IMR-90 (cell line): Measurements from ENCODE around the gene SKAP1. TPM values are rescaled to one million over a fixed set of nuclear protein-coding genes. Genes with fewer than 3 reads are reported as not detected.
A peak's percentile ranks its signal among the peaks of the same experiment; 100 is the strongest.

Experiments
- ATAC-seq: fragments of 200-7000 bp; cut with Tn5 transposase; 2 replicates; pipeline ENCODE4 v1.9.1; 2020; ENCODE audit warnings: low read depth, mild to moderate bottlenecking, moderate library complexity
- BruUV-seq: library from RNA; stranded (reverse); fragments of 400-500 nt; replicated peaks from 2 replicates; lab custom pipeline; 2021; lab: Mats Ljungman, UMichigan
- CTCF ChIA-PET: fragments of 300-600 bp; formaldehyde crosslinking; extraction: SDS; loops from one replicate; lab custom pipeline; 2021; ENCODE audit warnings: antibody characterized with exemption; lab: Yijun Ruan, JAX
- POLR2A ChIA-PET: fragments of 300-600 bp; sonication (Branson Sonifier 250); formaldehyde crosslinking; loops from one replicate; lab custom pipeline; 2022; ENCODE audit warnings: antibody characterized with exemption; ENCODE audit not compliant: unreplicated experiment; lab: Charles Lee
- DNase-seq: peaks from one replicate; pipeline ENCODE4 v3.0.0; 2013
- H2AFZ ChIP-seq: replicated peaks from 2 replicates; pipeline ENCODE3; 2013; ENCODE audit warnings: low read length, mild to moderate bottlenecking; ENCODE audit not compliant: poor library complexity
- H2AK5ac ChIP-seq: 2 replicates; pipeline ENCODE4 v1.6.1; 2013; ENCODE audit warnings: low read depth, low read length, inconsistent platforms
- H2AK9ac ChIP-seq: replicated peaks from 2 replicates; pipeline ENCODE3; 2013; ENCODE audit warnings: mild to moderate bottlenecking, low read depth, low read length, moderate library complexity; ENCODE audit not compliant: poor library complexity
- H2BK120ac ChIP-seq: 2 replicates; pipeline ENCODE4 v1.6.1; 2013; ENCODE audit warnings: low read depth, low read length, inconsistent platforms
- H2BK15ac ChIP-seq: 3 replicates; pipeline ENCODE4 v1.6.1; 2013; ENCODE audit warnings: low read depth, low read length, inconsistent platforms
- H2BK20ac ChIP-seq: 2 replicates; pipeline ENCODE4 v1.6.1; 2013; ENCODE audit warnings: low read depth, mild to moderate bottlenecking, inconsistent platforms, low read length, moderate library complexity
- H2BK5ac ChIP-seq: 2 replicates; pipeline ENCODE4 v1.6.1; 2013; ENCODE audit warnings: mild to moderate bottlenecking, low read depth, low read length, inconsistent platforms; ENCODE audit not compliant: poor library complexity, severe bottlenecking
- H3K14ac ChIP-seq: replicated peaks from 2 replicates; pipeline ENCODE4 v1.6.1; 2013; ENCODE audit warnings: low read depth, low read length, inconsistent platforms
- H3K18ac ChIP-seq: 2 replicates; pipeline ENCODE4 v1.6.1; 2013; ENCODE audit warnings: low read depth, low read length, control low read depth
- H3K23ac ChIP-seq: 2 replicates; pipeline ENCODE4 v1.6.1; 2013; ENCODE audit warnings: low read depth, low read length, inconsistent platforms
- H3K27ac ChIP-seq: 2 replicates; pipeline ENCODE4 v1.5.1; 2013; ENCODE audit warnings: mild to moderate bottlenecking, control low read depth, low read length; ENCODE audit not compliant: insufficient read depth
- H3K27me3 ChIP-seq: 2 replicates; pipeline ENCODE4 v1.6.1; 2013; ENCODE audit warnings: low read length; ENCODE audit not compliant: control insufficient read depth, insufficient read depth
- H3K36me3 ChIP-seq: 2 replicates; pipeline ENCODE4 v1.6.1; 2013; ENCODE audit warnings: low read length, mixed read lengths; ENCODE audit not compliant: control insufficient read depth, insufficient read depth
- H3K4ac ChIP-seq: 2 replicates; pipeline ENCODE4 v1.6.1; 2013; ENCODE audit warnings: low read depth, low read length, inconsistent platforms
- H3K4me1 ChIP-seq: 2 replicates; pipeline ENCODE4 v1.6.1; 2013; ENCODE audit warnings: low read length, mixed read lengths; ENCODE audit not compliant: control insufficient read depth, insufficient read depth
- H3K4me2 ChIP-seq: 2 replicates; pipeline ENCODE4 v1.6.1; 2013; ENCODE audit warnings: low read depth, mild to moderate bottlenecking, control low read depth, low read length, moderate library complexity
- H3K4me3 ChIP-seq: 2 replicates; pipeline ENCODE4 v1.5.1; 2013; ENCODE audit warnings: low read depth, mild to moderate bottlenecking, control low read depth, low read length, moderate library complexity; ENCODE audit not compliant: insufficient read depth
- H3K56ac ChIP-seq: 2 replicates; pipeline ENCODE4 v1.6.1; 2013; ENCODE audit warnings: low read length, inconsistent platforms; ENCODE audit not compliant: insufficient read depth; ENCODE audit errors: extremely low read depth
- H3K79me1 ChIP-seq, 2 experiments: 2 replicates each; pipeline ENCODE4 v1.6.1; 2013; ENCODE audit warnings: low read length in 2 of 2, inconsistent platforms in 1 of 2, low read depth in 1 of 2
- H3K9ac ChIP-seq: 2 replicates; pipeline ENCODE4 v1.6.1; 2013; ENCODE audit warnings: low read depth, low read length, control low read depth
- H3K9me1 ChIP-seq: 2 replicates; pipeline ENCODE4 v1.6.1; 2013; ENCODE audit warnings: low read length, inconsistent platforms; ENCODE audit not compliant: insufficient read depth
- H3K9me3 ChIP-seq: 2 replicates; pipeline ENCODE4 v1.6.1; 2013; ENCODE audit warnings: low read length; ENCODE audit not compliant: control insufficient read depth, insufficient read depth
- H4K20me1 ChIP-seq: 2 replicates; pipeline ENCODE4 v1.6.1; 2013; ENCODE audit warnings: low read length, inconsistent platforms; ENCODE audit not compliant: insufficient read depth
- H4K5ac ChIP-seq: 2 replicates; pipeline ENCODE4 v1.6.1; 2013; ENCODE audit warnings: mild to moderate bottlenecking, low read depth, low read length, control low read depth
- H4K8ac ChIP-seq, 2 experiments: 2 replicates each; pipeline ENCODE4 v1.6.1; 2013; ENCODE audit warnings: low read depth in 2 of 2, low read length in 2 of 2, control low read depth in 1 of 2, inconsistent platforms in 1 of 2
- H4K91ac ChIP-seq: 2 replicates; pipeline ENCODE4 v1.6.1; 2013; ENCODE audit warnings: low read depth, low read length, inconsistent platforms; ENCODE audit not compliant: insufficient read depth
- CTCF ChIP-seq: conservative IDR thresholded peaks from 2 replicates; pipeline ENCODE4 v1.5.1; 2012; ENCODE audit warnings: mild to moderate bottlenecking, low read depth, low read length, improper control_type of control experiment
- FOS ChIP-seq: fragments of 150-350 bp; IDR thresholded peaks from 2 replicates; pipeline ENCODE4 v1.6.1; 2016; ENCODE audit warnings: low read depth, low read length
- POLR2A ChIP-seq: IDR thresholded peaks from 2 replicates; pipeline ENCODE4 v1.6.1; 2012; ENCODE audit warnings: mild to moderate bottlenecking, low read depth, low read length
- RCOR1 ChIP-seq: IDR thresholded peaks from 2 replicates; pipeline ENCODE4 v1.6.1; 2012; ENCODE audit warnings: mild to moderate bottlenecking, low read length, improper control_type of control experiment; ENCODE audit not compliant: insufficient replicate concordance
- RFX5 ChIP-seq: IDR thresholded peaks from 2 replicates; pipeline ENCODE4 v1.8.0; 2012; ENCODE audit warnings: low read depth, mild to moderate bottlenecking, low read length, moderate library complexity
- SMC3 ChIP-seq: fragments of 150-350 bp; IDR thresholded peaks from 2 replicates; pipeline ENCODE4 v1.6.1; 2016; ENCODE audit warnings: low read depth, mild to moderate bottlenecking, antibody characterized with exemption, low read length, moderate library complexity
- USF2 ChIP-seq: fragments of 150-350 bp; IDR thresholded peaks from 2 replicates; pipeline ENCODE4 v1.6.1; 2017; ENCODE audit warnings: mild to moderate bottlenecking, antibody characterized with exemption, low read length, low read depth
- WGBS, 2 experiments: methylation state at CpG; one replicate each; pipeline versions ENCODE4 v1.1.5 to v1.1.7; 2013; ENCODE audit warnings: missing lambda C conversion rate in 2 of 2; ENCODE audit not compliant: insufficient read length in 1 of 2; ENCODE audit errors: extremely low coverage in 2 of 2; 5-methylcytosine and 5-hydroxymethylcytosine counted together
- dilution Hi-C: fragments of 300-500 bp; cut with HindIII; formaldehyde crosslinking; loops from one replicate; pipeline ENCODE4 v1.14.3; 2018; ENCODE audit warnings: low sequenced_read_pairs; ENCODE audit not compliant: unreplicated experiment
- in situ Hi-C: fragments of 300-500 bp; cut with MboI; formaldehyde crosslinking; loops from 3 replicates; pipeline ENCODE4 v1.14.3; 2019; ENCODE audit warnings: low sequenced_read_pairs, inconsistent platforms, mixed read lengths
- intact Hi-C: fragments of 100-400 bp; cut with micrococcal nuclease; formaldehyde crosslinking; loops from 2 replicates; pipeline ENCODE4 v1.10.0; 2022
- polyA plus RNA-seq, 3 experiments: library from polyadenylated mRNA; depleted of rRNA; stranded (reverse); fragments of >200 nt; gene quantifications; 2 replicates each; pipeline ENCODE4 v1.2.3, GENCODE V29; 2012; ENCODE audit warnings: low replicate concordance in 1 of 3
- total RNA-seq: library from RNA; depleted of rRNA; stranded (reverse); fragments of >200 nt; gene quantifications from 2 replicates; pipeline ENCODE4 v1.2.3, GENCODE V29; 2012

SKAP1 gene
- total and polyA plus RNA-seq, 2 of the 4 experiments (the other 2 are of a cell fraction), result not detected

- H3K36me3 ChIP-seq, result no peaks in the 10 kb centered on the region
- no peak overlapping the region for H4K8ac ChIP-seq
- no peak overlapping the region for H3K18ac ChIP-seq
- H3K4me1 ChIP-seq, result no peaks in the 10 kb centered on the region
- H3K79me1 ChIP-seq, result no peaks in the 10 kb centered on the region
- ATAC-seq (no peak), DNase-seq (peak; percentile 17)
- no peaks in the 10 kb centered on the region for H3K9me3 ChIP-seq
- POLR2A ChIA-PET, result interaction anchor here (0.6 kb wide), 1 partner anchor 54 kb away, joined by 4 read pairs; no protein-coding TSS in a partner anchor
- no peak overlapping the region for H3K9ac ChIP-seq
- no TSS peak for BruUV-seq
- H3K27ac ChIP-seq, result no peak overlapping the region
- no peak overlapping the region for H3K4me2 ChIP-seq
- no peak for TF ChIP-seq FOS
- no peak for TF ChIP-seq USF2
- peak; percentile 31 for TF ChIP-seq CTCF
- TF ChIP-seq POLR2A, result no peak
- peak; percentile 29; the same call in 1 of the 2 replicates for TF ChIP-seq SMC3
- TF ChIP-seq RFX5, result no peak
- TF ChIP-seq RCOR1, result no peak
- no peak overlapping the region for H3K56ac ChIP-seq
- H4K5ac ChIP-seq, result no peak overlapping the region
- no peak overlapping the region for H2BK5ac ChIP-seq
- no peak overlapping the region for H4K91ac ChIP-seq
- no peak overlapping the region for H2BK120ac ChIP-seq
- no peaks in the 10 kb centered on the region for H4K20me1 ChIP-seq
- H3K23ac ChIP-seq, result no peak overlapping the region
- H2AK5ac ChIP-seq, result no peak overlapping the region
- H2BK15ac ChIP-seq, result no peak overlapping the region
- no peak overlapping the region for H2AK9ac ChIP-seq
- in situ Hi-C loops (no loop called here), intact Hi-C loops (loop anchor here (2.0 kb wide), 1 partner anchor 356 kb away; no protein-coding TSS in a partner anchor), dilution Hi-C loops (no loop called here)
- WGBS, 2 experiments, result 75% methylated on average over 2 of the region's 2 CpGs; no CpG with 5 or more reads in 1 of the 2 experiments
- H3K27me3 ChIP-seq, result peaks cover 16% of the 10 kb centered on the region
- no peak overlapping the region for H3K4ac ChIP-seq
- no peak overlapping the region for H3K14ac ChIP-seq
- no peaks in the 10 kb centered on the region for H3K9me1 ChIP-seq
- CTCF ChIA-PET, result interaction anchor here (0.7 to 1.2 kb wide), 5 partner anchors 12 to 21 kb away, joined by 3 to 5 read pairs (median 3); no protein-coding TSS in a partner anchor
- no peak overlapping the region for H3K4me3 ChIP-seq
- H2BK20ac ChIP-seq, result no peak overlapping the region
- no peak overlapping the region for H2AFZ ChIP-seq
These were observed 166.9 kb downstream of the SKAP1 start for GRCh38 chr17:48262982-48263730.
